GM19395 (cell line): ENCODE results near the gene KIF23.

Source experiments
- ATAC-seq: cut with Tn5 transposase; IDR thresholded peaks from one replicate; pipeline ENCODE4 v1.9.1; 2021; ENCODE audit warnings: mild to moderate bottlenecking, moderate library complexity; ENCODE audit not compliant: unreplicated experiment

KIF23 gene

GRCh38 chr15:69394556-69395282, 19.4 kb upstream of the KIF23 start:
- ATAC-seq: peak; percentile 68

DNA sequence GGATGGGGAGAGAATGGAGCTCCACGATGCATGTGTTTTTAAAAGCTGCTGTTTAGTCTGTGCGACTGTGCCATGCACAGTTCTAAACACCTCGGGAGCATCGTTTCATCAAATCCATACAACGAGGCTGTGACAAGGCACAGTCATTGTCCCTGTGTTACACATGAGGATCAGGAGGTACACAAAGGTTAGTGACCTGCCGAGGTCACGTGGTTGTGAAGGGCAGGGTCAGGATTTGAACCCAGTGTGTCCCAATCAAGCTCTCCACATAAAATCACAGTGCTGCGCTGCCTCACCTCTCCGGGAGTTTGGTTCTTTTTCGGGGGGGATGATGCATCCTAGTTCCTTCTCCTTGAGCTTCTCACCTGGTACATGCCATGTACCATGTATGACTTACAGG, 18.7 kb upstream of the KIF23 start:
- no peak for ATAC-seq

DNA sequence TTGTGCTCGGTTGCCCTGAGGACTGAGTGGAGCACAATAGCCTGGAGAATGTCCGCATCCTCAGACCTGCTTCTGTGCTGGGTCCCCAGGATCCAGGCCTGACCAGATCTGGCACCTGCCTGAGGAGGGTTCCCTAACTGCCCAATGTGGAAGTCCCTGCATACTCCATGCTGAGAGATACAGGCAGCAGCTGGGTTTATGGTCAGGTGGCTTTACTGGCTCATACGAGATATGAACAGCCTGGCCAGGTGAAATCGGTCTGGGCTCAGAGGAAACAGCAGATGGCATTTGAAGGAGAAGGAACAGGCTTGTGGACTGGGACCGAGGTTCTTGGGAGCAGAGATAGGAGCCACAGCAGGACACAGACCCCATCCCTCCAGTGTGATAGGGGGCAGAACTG, 18.2 kb upstream of the KIF23 start:
- ATAC-seq: no peak

DNA sequence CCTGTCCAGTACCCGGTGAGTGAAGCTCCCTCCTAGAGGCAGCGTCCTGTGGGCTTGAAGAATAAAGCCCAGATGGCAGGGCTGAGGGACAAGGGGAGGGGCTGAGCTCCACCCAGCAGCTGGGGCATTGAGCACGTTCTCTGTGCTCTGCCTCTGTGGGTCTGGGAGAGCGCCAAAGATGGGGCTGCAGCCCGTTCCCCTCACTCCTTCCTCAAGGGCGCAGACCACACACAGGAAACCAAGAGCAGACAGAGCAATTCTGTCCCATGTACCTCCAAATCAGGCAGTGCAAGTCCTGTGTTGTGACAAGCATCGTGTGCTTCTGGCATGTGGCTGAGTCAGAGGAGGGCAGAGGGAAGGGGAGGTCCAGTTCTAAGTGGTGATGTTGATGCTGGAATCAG, 15.7 kb upstream of the KIF23 start:
- ATAC-seq: no peak

DNA sequence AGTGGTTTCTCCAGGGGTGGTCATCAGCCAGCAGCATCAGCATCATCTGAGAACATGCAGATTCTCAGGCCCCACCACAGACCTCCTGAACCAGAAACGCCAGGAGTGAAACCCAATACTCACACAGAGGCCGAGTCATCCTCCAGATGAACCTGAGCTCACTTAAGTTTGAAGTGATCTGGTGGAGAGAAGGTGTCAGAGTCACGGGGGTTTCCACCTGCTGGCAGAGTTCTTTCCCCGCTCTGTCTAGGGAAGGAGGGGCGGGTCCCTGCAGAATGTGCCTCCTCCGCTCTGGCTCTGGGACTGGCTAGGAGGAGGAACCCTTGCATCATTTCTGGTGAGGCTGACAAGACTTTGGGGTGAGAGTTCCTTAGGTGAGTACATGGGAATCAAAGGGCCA, 13.3 kb upstream of the KIF23 start:
- no peak for ATAC-seq

GRCh38 chr15:69402816-69403215, 11.3 kb upstream of the KIF23 start:
- ATAC-seq: no peak

DNA sequence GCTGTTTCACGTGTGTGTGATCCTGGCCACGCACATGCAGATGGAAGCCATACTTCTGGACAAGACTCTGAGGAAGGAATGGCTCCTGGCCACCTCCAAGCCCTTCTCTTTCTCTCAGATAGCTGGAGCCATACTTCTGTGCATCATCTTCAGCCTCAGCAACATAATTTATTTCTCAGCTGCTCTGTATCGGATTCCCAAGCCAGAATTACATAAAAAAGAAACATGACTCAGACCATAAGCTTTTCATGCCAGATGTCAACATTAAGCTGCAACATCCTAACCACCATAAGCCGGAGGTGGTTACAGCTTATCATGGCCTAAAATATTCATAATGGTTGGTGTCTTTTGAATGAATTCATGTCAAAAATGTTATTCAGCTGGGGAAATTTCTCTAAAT, 10.6 kb upstream of the KIF23 start:
- no peak for ATAC-seq

DNA sequence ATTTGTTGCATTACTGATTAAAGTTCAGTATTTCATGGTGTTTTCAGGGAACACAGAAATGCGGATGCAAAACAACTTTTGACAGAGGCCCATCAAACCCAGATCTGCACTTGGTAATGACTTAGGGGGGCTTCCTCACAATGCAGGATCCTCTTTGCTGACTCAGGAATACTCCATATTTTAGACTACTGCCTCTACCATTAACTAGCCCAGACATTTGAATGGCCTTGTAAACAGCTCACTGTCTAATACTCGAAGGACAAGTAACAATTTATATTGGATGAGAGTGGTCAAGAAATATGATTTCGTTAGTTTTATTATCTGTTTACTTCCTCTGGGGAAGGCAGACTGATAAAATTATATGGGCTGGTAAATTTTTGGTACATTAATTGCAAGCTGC, 9.0 kb upstream of the KIF23 start:
- ATAC-seq: no peak

DNA sequence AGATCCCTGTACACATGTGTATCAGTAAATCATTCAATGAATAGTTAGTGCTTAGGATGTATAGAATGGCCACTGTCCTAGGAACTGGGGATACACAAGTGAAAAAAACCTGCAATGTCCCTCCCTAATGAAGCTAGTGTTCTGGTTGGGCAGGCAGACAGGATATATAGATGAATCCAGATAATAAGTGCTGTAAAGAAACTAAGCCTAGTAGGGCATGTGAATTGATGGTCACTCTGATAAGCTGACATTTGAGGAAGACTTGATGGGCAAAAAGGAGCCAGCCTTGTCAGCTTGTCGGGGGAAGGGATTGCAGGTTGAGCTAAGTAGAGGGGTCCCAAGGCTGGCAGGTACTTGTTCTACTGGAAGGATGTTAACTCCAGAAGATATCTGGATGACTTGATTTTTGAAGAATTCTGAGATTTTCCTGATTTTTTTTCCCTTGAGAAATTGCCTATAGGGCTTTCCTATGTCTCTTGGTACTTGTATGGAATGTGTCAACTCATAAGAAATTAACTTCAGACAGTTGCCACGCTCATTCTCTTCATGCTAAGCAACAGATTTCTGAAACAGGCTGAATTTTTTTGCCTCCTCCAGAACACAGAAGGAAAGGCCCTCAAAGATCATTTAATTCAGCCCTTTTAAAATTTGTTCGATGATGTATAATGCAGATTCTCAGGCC, 6.3 kb upstream of the KIF23 start:
- ATAC-seq: no peak

- ATAC-seq: no peak
Observed at GRCh38 chr15:69408841-69409240, 5.3 kb upstream of the KIF23 start.

DNA sequence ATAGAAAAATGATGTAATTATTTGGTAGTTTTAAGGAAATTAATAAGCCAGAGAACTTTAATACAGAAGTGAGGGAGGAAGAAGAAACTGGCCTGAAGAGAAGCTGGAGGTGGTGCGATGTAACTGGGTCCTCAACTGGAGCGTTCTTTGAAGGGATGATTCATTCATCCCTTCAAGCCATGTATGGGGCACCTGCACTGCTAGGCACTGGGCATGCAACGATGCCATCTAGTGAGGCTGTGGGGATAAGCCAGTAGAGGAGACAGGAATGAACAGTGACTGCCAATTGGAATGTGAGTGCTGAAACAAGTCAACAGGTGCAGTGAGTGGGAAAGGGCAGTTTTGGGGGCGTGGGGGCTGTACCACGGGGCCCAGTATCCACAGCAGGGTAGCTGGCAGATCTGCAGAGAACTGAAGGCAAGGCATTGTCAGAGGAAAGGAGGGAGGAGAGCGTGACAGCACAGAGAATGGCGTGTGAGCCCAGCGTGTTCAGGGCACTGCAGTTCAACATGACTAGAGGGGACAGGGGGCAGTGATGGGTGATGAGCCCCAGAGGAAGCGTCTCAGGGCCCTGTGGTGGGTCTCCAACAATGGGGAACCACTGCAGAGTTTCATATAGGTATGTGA, 3.8 kb upstream of the KIF23 start:
- no peak for ATAC-seq

DNA sequence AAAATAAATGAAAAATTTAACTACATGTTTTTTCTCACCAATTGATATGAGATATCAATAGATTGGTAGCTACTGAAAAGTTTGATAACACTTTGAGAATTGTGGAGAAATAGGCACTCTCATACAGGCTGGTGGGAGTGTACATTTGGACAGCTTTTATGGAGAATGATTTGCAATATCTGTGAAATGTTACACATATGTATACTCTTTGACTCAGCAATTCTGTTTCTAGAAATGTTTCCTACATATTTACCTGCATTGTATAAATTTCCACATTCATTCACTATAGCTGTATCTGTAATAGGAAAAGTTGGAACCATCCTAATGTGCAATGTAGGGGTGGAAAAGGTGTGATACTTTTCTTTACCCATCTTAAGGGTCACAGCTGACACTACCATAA, 1.9 kb upstream of the KIF23 start:
- ATAC-seq: no peak

- no peak for ATAC-seq
Observed at GRCh38 chr15:69412701-69413100, 1.4 kb upstream of the KIF23 start.

DNA sequence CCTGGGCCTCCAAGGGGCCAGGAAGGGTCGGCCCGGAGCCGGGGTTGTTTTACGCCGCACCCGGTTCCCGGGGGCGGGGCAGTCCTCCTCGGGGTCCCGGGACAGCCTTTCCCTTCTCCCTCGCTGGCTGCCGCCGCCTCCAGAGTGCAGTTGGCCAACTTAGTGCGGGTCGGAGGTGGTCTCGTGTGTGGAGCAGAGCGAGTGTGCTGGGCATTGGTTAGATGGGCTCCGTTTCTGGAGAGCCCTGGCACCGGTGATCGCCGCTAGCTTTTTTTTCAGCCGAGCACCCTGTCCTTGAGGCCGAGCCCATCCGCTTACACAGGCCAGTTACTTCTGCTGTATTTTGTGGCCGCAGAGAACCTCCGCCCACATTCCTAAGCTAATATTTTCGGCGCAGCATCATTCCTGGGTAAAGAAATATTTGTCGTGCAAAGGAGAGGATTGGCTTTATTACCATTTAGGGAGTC, 585 bp downstream of the KIF23 start:
- peak; percentile 35 for ATAC-seq

DNA sequence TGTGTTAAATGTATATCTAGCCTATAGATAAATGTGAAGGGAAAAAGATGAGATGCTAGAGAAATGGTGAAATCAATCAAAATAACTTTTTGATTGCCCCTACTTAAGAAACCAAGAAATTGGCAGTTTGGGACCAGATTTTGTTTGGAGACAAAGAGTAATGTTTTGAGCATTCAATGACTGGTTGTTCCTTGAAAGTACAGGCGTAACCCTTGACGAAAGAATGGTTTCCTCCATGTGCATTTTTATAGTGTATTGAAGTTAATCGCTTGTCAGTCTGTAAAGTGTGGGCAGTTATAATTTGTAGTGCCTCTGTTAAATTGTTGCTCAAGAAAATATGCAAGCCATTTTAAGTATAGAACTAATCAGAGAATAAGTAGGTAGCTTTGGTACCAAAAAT, 1.2 kb downstream of the KIF23 start:
- no peak for ATAC-seq

GRCh38 chr15:69417581-69417980, 3.4 kb downstream of the KIF23 start:
- no peak for ATAC-seq

DNA sequence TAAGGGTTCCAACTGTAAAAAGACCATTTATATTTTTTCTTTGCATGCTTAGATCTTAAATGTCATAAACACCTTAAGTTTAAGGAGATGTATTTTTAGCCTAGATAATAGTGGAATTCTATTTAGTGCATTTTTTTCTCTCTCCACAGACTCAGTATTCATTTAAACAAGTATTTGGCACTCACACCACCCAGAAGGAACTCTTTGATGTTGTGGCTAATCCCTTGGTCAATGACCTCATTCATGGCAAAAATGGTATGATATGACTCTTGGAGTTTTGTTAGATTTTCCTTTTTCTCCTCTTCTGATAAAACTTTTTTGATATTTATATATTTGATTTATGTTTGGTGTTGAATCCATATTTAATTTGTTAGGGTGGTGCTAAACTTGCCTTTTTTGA, 7.3 kb downstream of the KIF23 start:
- ATAC-seq: no peak

GRCh38 chr15:69422336-69422895, 8.3 kb downstream of the KIF23 start:
- ATAC-seq: no peak

DNA sequence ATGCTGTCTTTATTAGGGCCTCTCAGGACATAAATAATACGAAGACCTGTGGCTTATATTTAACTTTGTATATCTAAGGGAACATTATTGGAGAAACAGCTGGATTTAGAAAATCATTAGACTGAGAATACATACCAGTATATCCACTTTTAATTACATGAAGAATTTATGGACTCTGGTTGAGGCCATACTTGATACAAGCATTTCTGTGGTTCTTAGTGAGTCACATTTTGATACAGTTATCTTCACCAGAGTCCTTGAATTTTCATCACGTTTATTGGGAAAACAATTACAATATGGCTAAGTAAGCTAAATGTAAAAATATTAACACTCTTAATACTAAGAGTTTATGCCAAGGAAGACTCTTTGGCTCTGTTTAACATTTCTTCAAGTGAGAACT, 9.9 kb downstream of the KIF23 start:
- no peak for ATAC-seq

DNA sequence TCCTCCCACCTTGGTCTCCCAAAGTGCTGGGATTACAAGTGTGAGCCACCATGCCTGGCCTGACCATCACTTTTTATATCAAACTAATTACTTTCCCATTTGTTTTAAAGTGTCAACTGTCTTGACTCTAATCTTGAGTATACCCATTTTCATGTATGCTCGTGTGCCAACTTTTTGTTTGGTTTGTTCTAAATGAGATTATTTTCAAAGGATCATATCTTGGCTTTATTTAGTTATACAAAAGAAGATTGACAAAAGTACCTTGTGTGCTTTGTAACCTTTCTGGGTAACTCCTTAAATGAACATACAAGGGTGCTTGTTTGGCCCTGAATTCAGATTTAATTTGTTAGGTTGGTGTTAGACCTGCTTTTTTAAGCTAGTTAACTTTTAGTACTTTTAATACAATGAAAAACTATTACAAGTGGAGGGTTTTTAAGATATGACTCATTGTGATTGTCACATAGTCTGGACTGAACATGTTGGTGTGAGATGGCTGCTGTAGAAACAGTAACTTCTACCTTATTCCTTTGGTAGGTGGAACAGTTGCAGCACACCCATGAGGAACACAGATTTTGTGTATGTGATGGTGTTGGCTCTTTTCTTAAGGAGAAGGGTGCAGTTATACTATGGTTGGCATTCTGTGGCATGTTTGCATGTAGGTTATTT, 10.7 kb downstream of the KIF23 start:
- ATAC-seq: no peak

DNA sequence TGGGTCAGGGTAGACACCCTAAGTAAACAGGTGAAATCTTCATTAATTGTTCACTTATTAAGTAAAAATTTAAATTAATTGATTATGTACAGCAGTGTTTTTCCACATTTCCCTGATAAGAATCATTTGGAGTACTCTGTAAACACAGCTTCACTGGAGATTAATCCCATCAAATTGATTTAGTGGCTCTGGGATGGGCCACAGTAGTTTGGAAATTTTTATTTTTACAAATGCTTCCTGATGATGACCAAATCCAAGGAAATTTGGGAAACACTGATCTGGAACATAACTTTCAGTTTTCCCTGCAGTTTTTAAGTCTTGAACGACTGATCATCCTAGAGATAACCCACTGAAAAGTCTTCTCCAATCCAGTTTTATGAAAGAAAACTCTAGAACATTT, 19.7 kb downstream of the KIF23 start:
- ATAC-seq: no peak
